HUES64 (cell line): ENCODE results near the gene TTL.

Experiments
- H3K27ac ChIP-seq: 2 replicates; pipeline ENCODE4 v1.7.0; 2013; ENCODE audit warnings: low read depth, low read length, inconsistent platforms
- H3K27me3 ChIP-seq: 2 replicates; pipeline ENCODE4 v1.6.1; 2013; ENCODE audit warnings: mild to moderate bottlenecking, low read length; ENCODE audit not compliant: insufficient read depth
- H3K36me3 ChIP-seq: 2 replicates; pipeline ENCODE4 v1.6.1; 2013; ENCODE audit warnings: mild to moderate bottlenecking, low read length; ENCODE audit not compliant: insufficient read depth
- H3K4me1 ChIP-seq: 2 replicates; pipeline ENCODE4 v1.6.1; 2013; ENCODE audit warnings: mild to moderate bottlenecking, low read length, moderate library complexity; ENCODE audit not compliant: insufficient read depth
- H3K4me3 ChIP-seq: 2 replicates; pipeline ENCODE4 v1.5.1; 2013; ENCODE audit warnings: mild to moderate bottlenecking, low read length, moderate library complexity
- H3K9ac ChIP-seq: 2 replicates; pipeline ENCODE4 v1.6.1; 2013; ENCODE audit warnings: mild to moderate bottlenecking, low read depth, low read length
- H3K9me3 ChIP-seq: 2 replicates; pipeline ENCODE4 v1.6.1; 2013; ENCODE audit warnings: low read depth, low read length; ENCODE audit not compliant: insufficient read depth
- WGBS: fragments of 150-250, 120-280 bp; methylation state at CpG from one replicate; pipeline ENCODE4 v1.1.7; 2013; ENCODE audit warnings: missing lambda C conversion rate; 5-methylcytosine and 5-hydroxymethylcytosine counted together

The TTL gene

GRCh38 chr2:112480530-112481049 is 1.4 kb upstream of the TTL start:
- Histone ChIP-seq H3K4me3 (peak overlapping the region; percentile 94), H3K9ac (no peak overlapping the region), H3K4me1 (peaks cover 4% of the 10 kb centered on the region; the same call in 1 of the 2 replicates), H3K9me3 (no peaks in the 10 kb centered on the region), H3K27me3 (peaks cover 5% of the 10 kb centered on the region), H3K27ac (no peak overlapping the region), H3K36me3 (peaks cover 5% of the 10 kb centered on the region; the same call in 1 of the 2 replicates)
- 39% methylated on average over 20 of the region's 20 CpGs for WGBS

- Histone ChIP-seq H3K36me3 (peaks cover 10% of the 10 kb centered on the region; the same call in 1 of the 2 replicates), H3K27ac (peak overlapping the region; percentile 64; the same call in 1 of the 2 replicates), H3K9me3 (no peaks in the 10 kb centered on the region), H3K4me3 (peak overlapping the region; percentile 94), H3K27me3 (peaks cover 5% of the 10 kb centered on the region), H3K9ac (peak overlapping the region; percentile 56), H3K4me1 (peaks cover 4% of the 10 kb centered on the region; the same call in 1 of the 2 replicates)
- WGBS = under 1% methylated on average over 19 of the region's 19 CpGs
These were observed 867 bp upstream of the TTL start for GRCh38 chr2:112481050-112481527.

- Histone ChIP-seq H3K27ac (peak overlapping the region; percentile 41), H3K27me3 (peaks cover 5% of the 10 kb centered on the region), H3K9me3 (no peaks in the 10 kb centered on the region), H3K4me3 (peak overlapping the region; percentile 94), H3K36me3 (peaks cover 24% of the 10 kb centered on the region; the same call in 1 of the 2 replicates), H3K9ac (peak overlapping the region; percentile 79), H3K4me1 (peaks cover 4% of the 10 kb centered on the region; the same call in 1 of the 2 replicates)
- under 1% methylated on average over 77 of the region's 77 CpGs for WGBS
These were observed 519 bp downstream of the TTL start for GRCh38 chr2:112482309-112483041.

- Histone ChIP-seq H3K27ac (no peak overlapping the region), H3K4me1 (peaks cover 4% of the 10 kb centered on the region; the same call in 1 of the 2 replicates), H3K9me3 (no peaks in the 10 kb centered on the region), H3K36me3 (peaks cover 30% of the 10 kb centered on the region; the same call in 1 of the 2 replicates), H3K4me3 (peak overlapping the region; percentile 94), H3K9ac (peak overlapping the region; percentile 79), H3K27me3 (peaks cover 5% of the 10 kb centered on the region)
- 8% methylated on average over 10 of the region's 10 CpGs for WGBS
These were observed 1.1 kb downstream of the TTL start for GRCh38 chr2:112483042-112483473.

GRCh38 chr2:112483831-112484230 is 1.9 kb downstream of the TTL start:
- Histone ChIP-seq H3K36me3 (peaks cover 33% of the 10 kb centered on the region; the same call in 1 of the 2 replicates), H3K4me1 (peaks cover 4% of the 10 kb centered on the region; the same call in 1 of the 2 replicates), H3K27ac (no peak overlapping the region), H3K9me3 (no peaks in the 10 kb centered on the region), H3K4me3 (peak overlapping the region; percentile 94), H3K9ac (no peak overlapping the region), H3K27me3 (peaks cover 5% of the 10 kb centered on the region)
- WGBS = 95% methylated on average over 3 of the region's 3 CpGs

- Histone ChIP-seq H3K36me3 (peaks cover 45% of the 10 kb centered on the region; the same call in 1 of the 2 replicates), H3K4me3 (no peak overlapping the region), H3K27ac (no peak overlapping the region), H3K9me3 (no peaks in the 10 kb centered on the region), H3K9ac (no peak overlapping the region), H3K27me3 (no peaks in the 10 kb centered on the region; the same call in none of the 2 replicates), H3K4me1 (peaks cover 4% of the 10 kb centered on the region; the same call in 1 of the 2 replicates)
- 97% methylated on average over 6 of the region's 6 CpGs for WGBS
These were observed 3.9 kb downstream of the TTL start for GRCh38 chr2:112485849-112486248.

- peaks cover 48% of the 10 kb centered on the region; the same call in 1 of the 2 replicates for H3K36me3 ChIP-seq
These were observed 4.9 kb downstream of the TTL start for GRCh38 chr2:112486895-112487294.

GRCh38 chr2:112487444-112487961 is 5.5 kb downstream of the TTL start:
- H3K4me3 ChIP-seq = no peak overlapping the region
- H3K27ac ChIP-seq = no peak overlapping the region
- no peaks in the 10 kb centered on the region for H3K9me3 ChIP-seq
- peaks cover 49% of the 10 kb centered on the region; the same call in 1 of the 2 replicates for H3K36me3 ChIP-seq
- H3K9ac ChIP-seq = no peak overlapping the region
- no peaks in the 10 kb centered on the region; the same call in none of the 2 replicates for H3K27me3 ChIP-seq
- H3K4me1 ChIP-seq = peaks cover 4% of the 10 kb centered on the region; the same call in 1 of the 2 replicates
- 94% methylated on average over 4 of the region's 4 CpGs for WGBS

More at GRCh38 chr2:112486895-112487294, 4.9 kb downstream of the TTL start:
- Histone ChIP-seq H3K9ac (no peak overlapping the region), H3K4me3 (no peak overlapping the region), H3K9me3 (no peaks in the 10 kb centered on the region), H3K27ac (no peak overlapping the region), H3K27me3 (no peaks in the 10 kb centered on the region; the same call in none of the 2 replicates), H3K4me1 (peaks cover 4% of the 10 kb centered on the region; the same call in 1 of the 2 replicates)
- 92% methylated on average over 5 of the region's 5 CpGs for WGBS

GRCh38 chr2:112488201-112488600 is 6.2 kb downstream of the TTL start:
- no peak overlapping the region for H3K27ac ChIP-seq
- H3K36me3 ChIP-seq = peaks cover 49% of the 10 kb centered on the region; the same call in 1 of the 2 replicates
- no peak overlapping the region for H3K9ac ChIP-seq
- H3K4me3 ChIP-seq = no peak overlapping the region
- H3K9me3 ChIP-seq = no peaks in the 10 kb centered on the region
- WGBS = 96% methylated on average over 6 of the region's 6 CpGs
- no peaks in the 10 kb centered on the region; the same call in none of the 2 replicates for H3K27me3 ChIP-seq
- peaks cover 5% of the 10 kb centered on the region; the same call in 1 of the 2 replicates for H3K4me1 ChIP-seq

- no peaks in the 10 kb centered on the region for H3K9me3 ChIP-seq
- WGBS = 94% methylated on average over 2 of the region's 5 CpGs
- H3K27ac ChIP-seq = no peak overlapping the region
- no peak overlapping the region for H3K4me3 ChIP-seq
- H3K4me1 ChIP-seq = 0 out of 2 replicates have a peak, but pooled peaks cover 5% of the 10 kb centered on the region
- H3K27me3 ChIP-seq = no peaks in the 10 kb centered on the region
- H3K9ac ChIP-seq = no peak overlapping the region
- peaks cover 53% of the 10 kb centered on the region for H3K36me3 ChIP-seq
These were observed 10.0 kb downstream of the TTL start for GRCh38 chr2:112491946-112492345.
